GM19025 (cell line): ENCODE measurements around the gene CNTNAP2.

Experiments
- ATAC-seq: cut with Tn5 transposase; IDR thresholded peaks from one replicate; pipeline ENCODE4 v1.9.1; 2021; ENCODE audit warnings: mild to moderate bottlenecking, low read depth, moderate library complexity; ENCODE audit not compliant: unreplicated experiment

Gene CNTNAP2

GRCh38 chr7:147833970-147834369 is 1717.4 kb downstream of the CNTNAP2 start:
- ATAC-seq, result no peak

- ATAC-seq, result no peak
Measured at GRCh38 chr7:147852833-147853232, 1736.2 kb downstream of the CNTNAP2 start.

GRCh38 chr7:147857152-147858140 is 1740.8 kb downstream of the CNTNAP2 start:
- ATAC-seq, result no peak

- no peak for ATAC-seq
Measured at GRCh38 chr7:147858421-147858820, 1741.8 kb downstream of the CNTNAP2 start.

- no peak for ATAC-seq
Measured at GRCh38 chr7:147859033-147859432, 1742.4 kb downstream of the CNTNAP2 start.

GRCh38 chr7:147859486-147859885 is 1742.9 kb downstream of the CNTNAP2 start:
- no peak for ATAC-seq

GRCh38 chr7:147861058-147861716 is 1744.6 kb downstream of the CNTNAP2 start:
- no peak for ATAC-seq

GRCh38 chr7:147861945-147862344 is 1745.3 kb downstream of the CNTNAP2 start:
- no peak for ATAC-seq

GRCh38 chr7:147869456-147869855 is 1752.9 kb downstream of the CNTNAP2 start:
- ATAC-seq, result no peak

GRCh38 chr7:147878912-147879661 is 1762.5 kb downstream of the CNTNAP2 start:
- no peak for ATAC-seq

GRCh38 chr7:147885869-147886268 is 1769.3 kb downstream of the CNTNAP2 start:
- no peak for ATAC-seq

- no peak for ATAC-seq
Measured at GRCh38 chr7:147894271-147894670, 1777.7 kb downstream of the CNTNAP2 start.

GRCh38 chr7:147896121-147896520 is 1779.5 kb downstream of the CNTNAP2 start:
- no peak for ATAC-seq

GRCh38 chr7:147903536-147904218 is 1787.1 kb downstream of the CNTNAP2 start:
- ATAC-seq, result no peak

GRCh38 chr7:147904219-147904576 is 1787.6 kb downstream of the CNTNAP2 start:
- ATAC-seq, result no peak

- ATAC-seq, result no peak
Measured at GRCh38 chr7:147909431-147910148, 1793.0 kb downstream of the CNTNAP2 start.

- no peak for ATAC-seq
Measured at GRCh38 chr7:147911201-147911601, 1794.6 kb downstream of the CNTNAP2 start.

- no peak for ATAC-seq
Measured at GRCh38 chr7:147912291-147912690, 1795.7 kb downstream of the CNTNAP2 start.

GRCh38 chr7:147912946-147913638 is 1796.5 kb downstream of the CNTNAP2 start:
- no peak for ATAC-seq
